ENCODE results near the gene DAAM1.

Gene DAAM1

GRCh38 chr14:59377991-59378601, 189.6 kb downstream of the DAAM1 start:
- no peak for DNase-seq (ENCODE audit: extremely low spot score, insufficient read length, low read depth)
- no peak for FAIRE-seq

GRCh38 chr14:59389936-59390335, 201.5 kb downstream of the DAAM1 start:
- DNase-seq (ENCODE audit: extremely low spot score, insufficient read length, low read depth), result no peak
- no peak for FAIRE-seq

- FAIRE-seq, result no peak
Observed at GRCh38 chr14:59391388-59391787, 202.9 kb downstream of the DAAM1 start.

GRCh38 chr14:59394268-59394667, 205.8 kb downstream of the DAAM1 start:
- FAIRE-seq, result no peak

More at GRCh38 chr14:59391388-59391787, 202.9 kb downstream of the DAAM1 start:
- DNase-seq (ENCODE audit: extremely low spot score, insufficient read length, low read depth), result no peak

GRCh38 chr14:59395672-59396071, 207.2 kb downstream of the DAAM1 start:
- DNase-seq (ENCODE audit: extremely low spot score, insufficient read length, low read depth) (no peak), FAIRE-seq (no peak)

More at GRCh38 chr14:59394268-59394667, 205.8 kb downstream of the DAAM1 start:
- no peak for DNase-seq (ENCODE audit: extremely low spot score, insufficient read length, low read depth)

GRCh38 chr14:59398841-59399240, 210.4 kb downstream of the DAAM1 start:
- FAIRE-seq (no peak), DNase-seq (ENCODE audit: extremely low spot score, insufficient read length, low read depth) (no peak)

- FAIRE-seq (no peak), DNase-seq (ENCODE audit: extremely low spot score, insufficient read length, low read depth) (no peak)
Observed at GRCh38 chr14:59406454-59407245, 218.2 kb downstream of the DAAM1 start.

- FAIRE-seq, result no peak
Observed at GRCh38 chr14:59407246-59408010, 219.0 kb downstream of the DAAM1 start.

GRCh38 chr14:59415836-59416602, 227.6 kb downstream of the DAAM1 start:
- DNase-seq (ENCODE audit: extremely low spot score, insufficient read length, low read depth) (no peak), FAIRE-seq (no peak)

More at GRCh38 chr14:59407246-59408010, 219.0 kb downstream of the DAAM1 start:
- no peak for DNase-seq (ENCODE audit: extremely low spot score, insufficient read length, low read depth)

- no peak for FAIRE-seq
- DNase-seq (ENCODE audit: extremely low spot score, insufficient read length, low read depth), result no peak
Observed at GRCh38 chr14:59417311-59417710, 228.8 kb downstream of the DAAM1 start.

GRCh38 chr14:59419303-59419702, 230.8 kb downstream of the DAAM1 start:
- DNase-seq (ENCODE audit: extremely low spot score, insufficient read length, low read depth), result no peak

More at GRCh38 chr14:59419303-59419702, 230.8 kb downstream of the DAAM1 start:
- no peak for FAIRE-seq
